ENCODE results near the gene SGIP1. TPM values are rescaled to one million over a fixed set of nuclear protein-coding genes. Genes with fewer than 3 reads are reported as not detected.

The SGIP1 gene
- total RNA-seq, 1 experiment from 2014 or later, result not detected

DNA sequence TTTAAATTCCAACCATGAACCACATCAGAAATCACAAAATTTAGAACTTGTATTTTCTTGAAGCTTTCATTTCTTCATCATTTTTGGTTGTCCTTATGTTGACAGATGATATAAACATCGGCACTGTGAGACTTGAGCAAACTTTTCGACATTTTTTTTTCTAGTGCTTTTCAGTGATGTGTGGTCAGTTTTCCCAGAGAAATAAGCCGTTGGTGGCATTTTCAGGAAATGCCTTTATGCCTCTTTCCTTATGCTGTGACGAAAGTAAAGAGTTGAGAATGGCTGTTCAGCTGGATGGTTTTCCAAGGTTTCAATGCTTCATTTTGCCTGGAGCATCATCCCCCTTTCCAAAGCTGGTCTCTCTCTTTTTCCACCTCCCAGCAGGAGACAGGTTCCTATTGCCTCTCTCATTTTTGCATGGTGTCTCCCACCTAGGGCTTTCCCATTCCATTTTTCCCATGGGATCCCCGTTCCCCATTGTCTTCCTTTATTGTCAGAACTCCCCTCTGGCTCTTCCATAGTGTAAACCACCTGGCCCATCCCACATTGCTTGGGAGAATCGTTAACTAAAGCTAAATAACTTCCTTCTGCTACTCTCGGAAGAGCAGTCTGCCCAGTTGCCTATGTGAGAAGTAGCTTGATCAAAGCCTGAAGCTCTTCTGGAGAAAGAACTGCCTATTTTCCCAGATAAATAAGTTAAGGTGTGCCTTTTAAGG is 156.9 kb downstream of the SGIP1 start:
- CTCF ChIA-PET, result no interaction called here
- TF ChIP-seq, protein P1, sequence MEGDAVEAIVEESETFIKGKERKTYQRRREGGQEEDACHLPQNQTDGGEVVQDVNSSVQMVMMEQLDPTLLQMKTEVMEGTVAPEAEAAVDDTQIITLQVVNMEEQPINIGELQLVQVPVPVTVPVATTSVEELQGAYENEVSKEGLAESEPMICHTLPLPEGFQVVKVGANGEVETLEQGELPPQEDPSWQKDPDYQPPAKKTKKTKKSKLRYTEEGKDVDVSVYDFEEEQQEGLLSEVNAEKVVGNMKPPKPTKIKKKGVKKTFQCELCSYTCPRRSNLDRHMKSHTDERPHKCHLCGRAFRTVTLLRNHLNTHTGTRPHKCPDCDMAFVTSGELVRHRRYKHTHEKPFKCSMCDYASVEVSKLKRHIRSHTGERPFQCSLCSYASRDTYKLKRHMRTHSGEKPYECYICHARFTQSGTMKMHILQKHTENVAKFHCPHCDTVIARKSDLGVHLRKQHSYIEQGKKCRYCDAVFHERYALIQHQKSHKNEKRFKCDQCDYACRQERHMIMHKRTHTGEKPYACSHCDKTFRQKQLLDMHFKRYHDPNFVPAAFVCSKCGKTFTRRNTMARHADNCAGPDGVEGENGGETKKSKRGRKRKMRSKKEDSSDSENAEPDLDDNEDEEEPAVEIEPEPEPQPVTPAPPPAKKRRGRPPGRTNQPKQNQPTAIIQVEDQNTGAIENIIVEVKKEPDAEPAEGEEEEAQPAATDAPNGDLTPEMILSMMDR (IDR thresholded peaks at IDR 0.05; ENCODE audit: unreplicated experiment), result no peak
- H3K36me3 Mint-ChIP-seq (ENCODE audit: insufficient read depth, unreplicated experiment), result no peaks in the 10 kb centered on the region
- peaks cover 31% of the 10 kb centered on the region for H3K27me3 Mint-ChIP-seq (ENCODE audit: unreplicated experiment)
- intact Hi-C loops (cut with micrococcal nuclease; ENCODE audit: unreplicated experiment), result no loop called here
- H3K9me3 Mint-ChIP-seq (ENCODE audit: low read depth, unreplicated experiment), result no peaks in the 10 kb centered on the region
- no TSS peak for BruUV-seq (replicated peaks)
- H3K4me3 Mint-ChIP-seq (ENCODE audit: low read depth, unreplicated experiment), result no peak overlapping the region
- no peak overlapping the region for H3K27ac Mint-ChIP-seq (ENCODE audit: unreplicated experiment)
- H3K4me1 Mint-ChIP-seq (ENCODE audit: low read depth, unreplicated experiment), result no peaks in the 10 kb centered on the region
- DNase-seq, result no peak

- intact Hi-C loops (cut with micrococcal nuclease; ENCODE audit: unreplicated experiment), result no loop called here
- no TSS peak for BruUV-seq (replicated peaks)
- Mint-ChIP-seq H3K4me1 (ENCODE audit: low read depth, unreplicated experiment) (no peaks in the 10 kb centered on the region), H3K4me3 (ENCODE audit: low read depth, unreplicated experiment) (no peak overlapping the region), H3K36me3 (ENCODE audit: insufficient read depth, unreplicated experiment) (no peaks in the 10 kb centered on the region), H3K27ac (ENCODE audit: unreplicated experiment) (no peak overlapping the region), H3K27me3 (ENCODE audit: unreplicated experiment) (peaks cover 23% of the 10 kb centered on the region), H3K9me3 (ENCODE audit: low read depth, unreplicated experiment) (no peaks in the 10 kb centered on the region)
- DNase-seq, result no peak
- TF ChIP-seq, protein P1 (IDR thresholded peaks at IDR 0.05; ENCODE audit: unreplicated experiment), result no peak
- CTCF ChIA-PET, result interaction anchor here (1.2 kb wide), 1 partner anchor 36 kb away, joined by 3 read pairs; no protein-coding TSS in a partner anchor
Measured at GRCh38 chr1:66692681-66693080, 158.7 kb downstream of the SGIP1 start.

DNA sequence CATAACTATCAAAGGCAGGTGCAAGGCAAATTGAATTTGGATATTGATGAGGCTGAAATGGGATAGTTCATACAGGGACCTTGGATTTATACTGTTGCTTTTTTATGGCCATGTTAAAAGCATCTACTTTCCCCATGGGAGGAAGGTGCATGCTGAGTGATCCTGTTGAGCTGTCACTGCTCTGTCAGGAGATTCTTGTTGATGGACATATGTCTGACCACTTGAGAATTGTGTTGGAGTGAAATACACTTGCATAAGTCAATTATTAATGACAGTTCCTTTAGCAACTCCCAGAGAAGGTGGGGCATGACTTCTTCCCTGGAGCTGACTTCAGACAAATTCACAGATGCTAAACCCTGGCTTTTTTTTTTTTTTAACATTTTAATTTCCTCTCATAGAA is 159.9 kb downstream of the SGIP1 start:
- CTCF ChIA-PET, result no interaction called here
- H3K9me3 Mint-ChIP-seq (ENCODE audit: low read depth, unreplicated experiment), result no peaks in the 10 kb centered on the region
- intact Hi-C loops (cut with micrococcal nuclease; ENCODE audit: unreplicated experiment), result no loop called here
- no TSS peak for BruUV-seq (replicated peaks)
- H3K36me3 Mint-ChIP-seq (ENCODE audit: insufficient read depth, unreplicated experiment), result no peaks in the 10 kb centered on the region
- TF ChIP-seq, protein P1 (IDR thresholded peaks at IDR 0.05; ENCODE audit: unreplicated experiment), result no peak
- H3K27me3 Mint-ChIP-seq (ENCODE audit: unreplicated experiment), result peaks cover 24% of the 10 kb centered on the region
- H3K4me3 Mint-ChIP-seq (ENCODE audit: low read depth, unreplicated experiment), result no peak overlapping the region
- no peak overlapping the region for H3K27ac Mint-ChIP-seq (ENCODE audit: unreplicated experiment)
- no peak for DNase-seq
- H3K4me1 Mint-ChIP-seq (ENCODE audit: low read depth, unreplicated experiment), result no peaks in the 10 kb centered on the region

GRCh38 chr1:66695116-66695515 is 161.2 kb downstream of the SGIP1 start:
- H3K27ac Mint-ChIP-seq (ENCODE audit: unreplicated experiment), result no peak overlapping the region
- H3K36me3 Mint-ChIP-seq (ENCODE audit: insufficient read depth, unreplicated experiment), result no peaks in the 10 kb centered on the region
- BruUV-seq (replicated peaks), result no TSS peak
- CTCF ChIA-PET, result interaction anchor here (0.7 kb wide), 2 partner anchors 8 to 21 kb away, joined by 3 to 4 read pairs; no protein-coding TSS in a partner anchor
- H3K4me1 Mint-ChIP-seq (ENCODE audit: low read depth, unreplicated experiment), result no peaks in the 10 kb centered on the region
- peaks cover 27% of the 10 kb centered on the region for H3K27me3 Mint-ChIP-seq (ENCODE audit: unreplicated experiment)
- intact Hi-C loops (cut with micrococcal nuclease; ENCODE audit: unreplicated experiment), result no loop called here
- TF ChIP-seq, protein P1 (IDR thresholded peaks at IDR 0.05; ENCODE audit: unreplicated experiment), result no peak
- no peaks in the 10 kb centered on the region for H3K9me3 Mint-ChIP-seq (ENCODE audit: low read depth, unreplicated experiment)
- H3K4me3 Mint-ChIP-seq (ENCODE audit: low read depth, unreplicated experiment), result no peak overlapping the region
- no peak for DNase-seq
